IMR-90 (cell line): Measurements from ENCODE around the gene FRMD5. TPM values are rescaled to one million over a fixed set of nuclear protein-coding genes. Genes with fewer than 3 reads are reported as not detected.

Experiments used
- ATAC-seq: fragments of 200-7000 bp; cut with Tn5 transposase; 2 replicates; pipeline ENCODE4 v1.9.1; 2020; ENCODE audit warnings: low read depth, mild to moderate bottlenecking, moderate library complexity
- BruUV-seq: library from RNA; stranded (reverse); fragments of 400-500 nt; replicated peaks from 2 replicates; lab custom pipeline; 2021; lab: Mats Ljungman, UMichigan
- CTCF ChIA-PET: fragments of 300-600 bp; formaldehyde crosslinking; extraction: SDS; loops from one replicate; lab custom pipeline; 2021; ENCODE audit warnings: antibody characterized with exemption; lab: Yijun Ruan, JAX
- POLR2A ChIA-PET: fragments of 300-600 bp; sonication (Branson Sonifier 250); formaldehyde crosslinking; loops from one replicate; lab custom pipeline; 2022; ENCODE audit warnings: antibody characterized with exemption; ENCODE audit not compliant: unreplicated experiment; lab: Charles Lee
- DNase-seq: peaks from one replicate; pipeline ENCODE4 v3.0.0; 2013
- H2AFZ ChIP-seq: replicated peaks from 2 replicates; pipeline ENCODE3; 2013; ENCODE audit warnings: low read length, mild to moderate bottlenecking; ENCODE audit not compliant: poor library complexity
- H2AK5ac ChIP-seq: 2 replicates; pipeline ENCODE4 v1.6.1; 2013; ENCODE audit warnings: low read depth, low read length, inconsistent platforms
- H2AK9ac ChIP-seq: replicated peaks from 2 replicates; pipeline ENCODE3; 2013; ENCODE audit warnings: mild to moderate bottlenecking, low read depth, low read length, moderate library complexity; ENCODE audit not compliant: poor library complexity
- H2BK120ac ChIP-seq: 2 replicates; pipeline ENCODE4 v1.6.1; 2013; ENCODE audit warnings: low read depth, low read length, inconsistent platforms
- H2BK15ac ChIP-seq: 3 replicates; pipeline ENCODE4 v1.6.1; 2013; ENCODE audit warnings: low read depth, low read length, inconsistent platforms
- H2BK20ac ChIP-seq: 2 replicates; pipeline ENCODE4 v1.6.1; 2013; ENCODE audit warnings: low read depth, mild to moderate bottlenecking, inconsistent platforms, low read length, moderate library complexity
- H2BK5ac ChIP-seq: 2 replicates; pipeline ENCODE4 v1.6.1; 2013; ENCODE audit warnings: mild to moderate bottlenecking, low read depth, low read length, inconsistent platforms; ENCODE audit not compliant: poor library complexity, severe bottlenecking
- H3K14ac ChIP-seq: replicated peaks from 2 replicates; pipeline ENCODE4 v1.6.1; 2013; ENCODE audit warnings: low read depth, low read length, inconsistent platforms
- H3K18ac ChIP-seq: 2 replicates; pipeline ENCODE4 v1.6.1; 2013; ENCODE audit warnings: low read depth, low read length, control low read depth
- H3K23ac ChIP-seq: 2 replicates; pipeline ENCODE4 v1.6.1; 2013; ENCODE audit warnings: low read depth, low read length, inconsistent platforms
- H3K27ac ChIP-seq: 2 replicates; pipeline ENCODE4 v1.5.1; 2013; ENCODE audit warnings: mild to moderate bottlenecking, control low read depth, low read length; ENCODE audit not compliant: insufficient read depth
- H3K27me3 ChIP-seq: 2 replicates; pipeline ENCODE4 v1.6.1; 2013; ENCODE audit warnings: low read length; ENCODE audit not compliant: control insufficient read depth, insufficient read depth
- H3K36me3 ChIP-seq: 2 replicates; pipeline ENCODE4 v1.6.1; 2013; ENCODE audit warnings: low read length, mixed read lengths; ENCODE audit not compliant: control insufficient read depth, insufficient read depth
- H3K4ac ChIP-seq: 2 replicates; pipeline ENCODE4 v1.6.1; 2013; ENCODE audit warnings: low read depth, low read length, inconsistent platforms
- H3K4me1 ChIP-seq: 2 replicates; pipeline ENCODE4 v1.6.1; 2013; ENCODE audit warnings: low read length, mixed read lengths; ENCODE audit not compliant: control insufficient read depth, insufficient read depth
- H3K4me2 ChIP-seq: 2 replicates; pipeline ENCODE4 v1.6.1; 2013; ENCODE audit warnings: low read depth, mild to moderate bottlenecking, control low read depth, low read length, moderate library complexity
- H3K4me3 ChIP-seq: 2 replicates; pipeline ENCODE4 v1.5.1; 2013; ENCODE audit warnings: low read depth, mild to moderate bottlenecking, control low read depth, low read length, moderate library complexity; ENCODE audit not compliant: insufficient read depth
- H3K56ac ChIP-seq: 2 replicates; pipeline ENCODE4 v1.6.1; 2013; ENCODE audit warnings: low read length, inconsistent platforms; ENCODE audit not compliant: insufficient read depth; ENCODE audit errors: extremely low read depth
- H3K79me1 ChIP-seq, 2 experiments: 2 replicates each; pipeline ENCODE4 v1.6.1; 2013; ENCODE audit warnings: low read length in 2 of 2, inconsistent platforms in 1 of 2, low read depth in 1 of 2
- H3K9ac ChIP-seq: 2 replicates; pipeline ENCODE4 v1.6.1; 2013; ENCODE audit warnings: low read depth, low read length, control low read depth
- H3K9me1 ChIP-seq: 2 replicates; pipeline ENCODE4 v1.6.1; 2013; ENCODE audit warnings: low read length, inconsistent platforms; ENCODE audit not compliant: insufficient read depth
- H3K9me3 ChIP-seq: 2 replicates; pipeline ENCODE4 v1.6.1; 2013; ENCODE audit warnings: low read length; ENCODE audit not compliant: control insufficient read depth, insufficient read depth
- H4K20me1 ChIP-seq: 2 replicates; pipeline ENCODE4 v1.6.1; 2013; ENCODE audit warnings: low read length, inconsistent platforms; ENCODE audit not compliant: insufficient read depth
- H4K5ac ChIP-seq: 2 replicates; pipeline ENCODE4 v1.6.1; 2013; ENCODE audit warnings: mild to moderate bottlenecking, low read depth, low read length, control low read depth
- H4K8ac ChIP-seq, 2 experiments: 2 replicates each; pipeline ENCODE4 v1.6.1; 2013; ENCODE audit warnings: low read depth in 2 of 2, low read length in 2 of 2, control low read depth in 1 of 2, inconsistent platforms in 1 of 2
- H4K91ac ChIP-seq: 2 replicates; pipeline ENCODE4 v1.6.1; 2013; ENCODE audit warnings: low read depth, low read length, inconsistent platforms; ENCODE audit not compliant: insufficient read depth
- BHLHE40 ChIP-seq: fragments of 150-350 bp; IDR thresholded peaks from 2 replicates; pipeline ENCODE4 v1.6.1; 2016; ENCODE audit warnings: mild to moderate bottlenecking, low read depth, low read length
- CHD1 ChIP-seq: IDR thresholded peaks from 2 replicates; pipeline ENCODE4 v1.6.1; 2012; ENCODE audit warnings: low read depth, low read length, improper control_type of control experiment
- FOS ChIP-seq: fragments of 150-350 bp; IDR thresholded peaks from 2 replicates; pipeline ENCODE4 v1.6.1; 2016; ENCODE audit warnings: low read depth, low read length
- MAZ ChIP-seq: IDR thresholded peaks from 2 replicates; pipeline ENCODE4 v1.6.1; 2012; ENCODE audit warnings: low read depth, mild to moderate bottlenecking, low read length, improper control_type of control experiment, moderate library complexity, borderline replicate concordance
- MXI1 ChIP-seq: IDR thresholded peaks from 2 replicates; pipeline ENCODE4 v1.6.1; 2012; ENCODE audit warnings: low read depth, mild to moderate bottlenecking, low read length, moderate library complexity, borderline replicate concordance
- NFE2L2 ChIP-seq: fragments of 150-350 bp; IDR thresholded peaks from 2 replicates; pipeline ENCODE4 v1.6.1; 2016; ENCODE audit warnings: low read depth, mild to moderate bottlenecking, low read length
- POLR2A ChIP-seq: IDR thresholded peaks from 2 replicates; pipeline ENCODE4 v1.6.1; 2012; ENCODE audit warnings: mild to moderate bottlenecking, low read depth, low read length
- RAD21 ChIP-seq: IDR thresholded peaks from 2 replicates; pipeline ENCODE4 v1.6.1; 2012; ENCODE audit warnings: low read length, improper control_type of control experiment
- RCOR1 ChIP-seq: IDR thresholded peaks from 2 replicates; pipeline ENCODE4 v1.6.1; 2012; ENCODE audit warnings: mild to moderate bottlenecking, low read length, improper control_type of control experiment; ENCODE audit not compliant: insufficient replicate concordance
- RFX5 ChIP-seq: IDR thresholded peaks from 2 replicates; pipeline ENCODE4 v1.8.0; 2012; ENCODE audit warnings: low read depth, mild to moderate bottlenecking, low read length, moderate library complexity
- SMC3 ChIP-seq: fragments of 150-350 bp; IDR thresholded peaks from 2 replicates; pipeline ENCODE4 v1.6.1; 2016; ENCODE audit warnings: low read depth, mild to moderate bottlenecking, antibody characterized with exemption, low read length, moderate library complexity
- WGBS, 2 experiments: methylation state at CpG; one replicate each; pipeline versions ENCODE4 v1.1.5 to v1.1.7; 2013; ENCODE audit warnings: missing lambda C conversion rate in 2 of 2; ENCODE audit not compliant: insufficient read length in 1 of 2; ENCODE audit errors: extremely low coverage in 2 of 2; 5-methylcytosine and 5-hydroxymethylcytosine counted together
- dilution Hi-C: fragments of 300-500 bp; cut with HindIII; formaldehyde crosslinking; loops from one replicate; pipeline ENCODE4 v1.14.3; 2018; ENCODE audit warnings: low sequenced_read_pairs; ENCODE audit not compliant: unreplicated experiment
- in situ Hi-C: fragments of 300-500 bp; cut with MboI; formaldehyde crosslinking; loops from 3 replicates; pipeline ENCODE4 v1.14.3; 2019; ENCODE audit warnings: low sequenced_read_pairs, inconsistent platforms, mixed read lengths
- intact Hi-C: fragments of 100-400 bp; cut with micrococcal nuclease; formaldehyde crosslinking; loops from 2 replicates; pipeline ENCODE4 v1.10.0; 2022
- polyA plus RNA-seq, 3 experiments: library from polyadenylated mRNA; depleted of rRNA; stranded (reverse); fragments of >200 nt; gene quantifications; 2 replicates each; pipeline ENCODE4 v1.2.3, GENCODE V29; 2012; ENCODE audit warnings: low replicate concordance in 1 of 3
- total RNA-seq: library from RNA; depleted of rRNA; stranded (reverse); fragments of >200 nt; gene quantifications from 2 replicates; pipeline ENCODE4 v1.2.3, GENCODE V29; 2012
- TF ChIP-seq, protein P1 (sequence below): conservative IDR thresholded peaks from 2 replicates; pipeline ENCODE4 v1.5.1; 2012; ENCODE audit warnings: mild to moderate bottlenecking, low read depth, low read length, improper control_type of control experiment

The FRMD5 gene
- total and polyA plus RNA-seq, 2 of the 4 experiments (the other 2 are of a cell fraction): 4.1 to 5.4 TPM

GRCh38 chr15:44129911-44130310 lies 65.2 kb downstream of the FRMD5 start:
- no peak for DNase-seq
- POLR2A ChIA-PET: no interaction called here
- no peaks in the 10 kb centered on the region for H3K27me3 ChIP-seq
- no peak overlapping the region for H3K9ac ChIP-seq
- no peak overlapping the region for H2AK5ac ChIP-seq
- no peak overlapping the region for H3K4ac ChIP-seq
- no peaks in the 10 kb centered on the region for H3K9me3 ChIP-seq
- H3K4me2 ChIP-seq: no peak overlapping the region
- H3K4me1 ChIP-seq: no peaks in the 10 kb centered on the region
- CTCF ChIA-PET: no interaction called here
- intact Hi-C loops (no loop called here), in situ Hi-C loops (no loop called here), dilution Hi-C loops (no loop called here)
- H2BK20ac ChIP-seq: no peak overlapping the region
- no peak overlapping the region for H3K4me3 ChIP-seq
- no peaks in the 10 kb centered on the region for H4K20me1 ChIP-seq
- WGBS, 2 experiments: 78% methylated on average over 3 of the region's 5 CpGs; no CpG with 5 or more reads in 1 of the 2 experiments
- H4K5ac ChIP-seq: no peak overlapping the region
- H3K36me3 ChIP-seq: no peaks in the 10 kb centered on the region
- no peaks in the 10 kb centered on the region for H3K9me1 ChIP-seq
- no peak overlapping the region for H2BK120ac ChIP-seq
- peaks cover 7 to 8% of the 10 kb centered on the region in 2 experiments; a peak in 2 of 4 replicates for H3K79me1 ChIP-seq
- ATAC-seq: no peak
- TF ChIP-seq CHD1 (no peak), NFE2L2 (no peak), MAZ (no peak), BHLHE40 (no peak), SMC3 (no peak), POLR2A (no peak), RAD21 (no peak), RCOR1 (no peak), RFX5 (no peak), FOS (no peak), MXI1 (no peak)
- TF ChIP-seq, protein P1, sequence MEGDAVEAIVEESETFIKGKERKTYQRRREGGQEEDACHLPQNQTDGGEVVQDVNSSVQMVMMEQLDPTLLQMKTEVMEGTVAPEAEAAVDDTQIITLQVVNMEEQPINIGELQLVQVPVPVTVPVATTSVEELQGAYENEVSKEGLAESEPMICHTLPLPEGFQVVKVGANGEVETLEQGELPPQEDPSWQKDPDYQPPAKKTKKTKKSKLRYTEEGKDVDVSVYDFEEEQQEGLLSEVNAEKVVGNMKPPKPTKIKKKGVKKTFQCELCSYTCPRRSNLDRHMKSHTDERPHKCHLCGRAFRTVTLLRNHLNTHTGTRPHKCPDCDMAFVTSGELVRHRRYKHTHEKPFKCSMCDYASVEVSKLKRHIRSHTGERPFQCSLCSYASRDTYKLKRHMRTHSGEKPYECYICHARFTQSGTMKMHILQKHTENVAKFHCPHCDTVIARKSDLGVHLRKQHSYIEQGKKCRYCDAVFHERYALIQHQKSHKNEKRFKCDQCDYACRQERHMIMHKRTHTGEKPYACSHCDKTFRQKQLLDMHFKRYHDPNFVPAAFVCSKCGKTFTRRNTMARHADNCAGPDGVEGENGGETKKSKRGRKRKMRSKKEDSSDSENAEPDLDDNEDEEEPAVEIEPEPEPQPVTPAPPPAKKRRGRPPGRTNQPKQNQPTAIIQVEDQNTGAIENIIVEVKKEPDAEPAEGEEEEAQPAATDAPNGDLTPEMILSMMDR: no peak
- no peak overlapping the region for H4K91ac ChIP-seq
- H3K56ac ChIP-seq: no peak overlapping the region
- H3K14ac ChIP-seq: no peak overlapping the region
- no peak overlapping the region for H3K27ac ChIP-seq
- no peak overlapping the region for H2BK5ac ChIP-seq
- H2AFZ ChIP-seq: no peak overlapping the region
- H2AK9ac ChIP-seq: no peak overlapping the region
- H2BK15ac ChIP-seq: no peak overlapping the region
- no peak overlapping the region for H3K18ac ChIP-seq
- BruUV-seq: no TSS peak
- H3K23ac ChIP-seq: no peak overlapping the region
- H4K8ac ChIP-seq: no peak overlapping the region
